Choroid plexus epithelial cell (primary cell): ENCODE results near the gene TMEM116.
"Not testable (repeated sequence)": the region's sequence is repeated elsewhere in the genome, so short reads cannot be mapped to it uniquely, and the experiment has no call there.

Source experiments
- DNase-seq: peaks from one replicate; pipeline ENCODE4 v3.0.0-alpha.2; 2010; ENCODE audit warnings: low read depth
- H3K4me3 ChIP-seq: 2 replicates; pipeline ENCODE4 v1.5.1; 2011; ENCODE audit warnings: low read depth, mild to moderate bottlenecking, control low read depth, low read length, moderate library complexity
- TF ChIP-seq, protein P1 (sequence below): conservative IDR thresholded peaks from 2 replicates; pipeline ENCODE4 v1.5.1; 2011; ENCODE audit warnings: low read depth, mild to moderate bottlenecking, control low read depth, inconsistent platforms, low read length, moderate library complexity

The TMEM116 gene

DNA sequence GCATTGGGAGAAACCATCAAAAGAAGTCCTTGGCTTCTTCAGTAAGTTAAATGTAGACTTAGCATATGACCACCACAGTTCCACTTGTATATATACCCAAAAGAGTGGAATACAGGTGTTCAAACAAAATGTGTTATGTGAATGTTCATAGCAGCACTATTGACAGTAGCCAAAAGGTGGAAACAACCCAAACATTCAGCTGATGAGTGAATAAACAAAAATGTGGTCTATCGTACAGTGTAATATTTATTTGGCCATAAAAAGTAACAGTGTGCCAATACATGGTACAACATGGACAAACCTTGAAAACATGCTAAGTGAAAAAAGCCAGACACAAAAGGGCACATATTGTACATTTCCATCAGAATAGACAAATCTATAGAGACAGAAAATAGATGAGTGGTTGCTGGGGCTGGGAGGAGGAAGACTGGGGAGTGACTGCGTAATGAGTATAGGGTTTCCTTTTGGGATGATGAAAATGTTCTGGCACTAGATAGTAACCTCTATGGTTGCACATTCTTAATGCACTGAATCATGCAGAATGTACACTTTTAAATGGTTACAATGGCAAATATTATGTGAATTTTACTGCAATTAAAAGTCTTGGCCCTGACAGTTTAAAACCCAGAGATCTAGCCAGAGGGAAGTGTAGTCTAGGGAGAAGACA lies 5.7 kb upstream of the TMEM116 start:
- TF ChIP-seq, protein P1, sequence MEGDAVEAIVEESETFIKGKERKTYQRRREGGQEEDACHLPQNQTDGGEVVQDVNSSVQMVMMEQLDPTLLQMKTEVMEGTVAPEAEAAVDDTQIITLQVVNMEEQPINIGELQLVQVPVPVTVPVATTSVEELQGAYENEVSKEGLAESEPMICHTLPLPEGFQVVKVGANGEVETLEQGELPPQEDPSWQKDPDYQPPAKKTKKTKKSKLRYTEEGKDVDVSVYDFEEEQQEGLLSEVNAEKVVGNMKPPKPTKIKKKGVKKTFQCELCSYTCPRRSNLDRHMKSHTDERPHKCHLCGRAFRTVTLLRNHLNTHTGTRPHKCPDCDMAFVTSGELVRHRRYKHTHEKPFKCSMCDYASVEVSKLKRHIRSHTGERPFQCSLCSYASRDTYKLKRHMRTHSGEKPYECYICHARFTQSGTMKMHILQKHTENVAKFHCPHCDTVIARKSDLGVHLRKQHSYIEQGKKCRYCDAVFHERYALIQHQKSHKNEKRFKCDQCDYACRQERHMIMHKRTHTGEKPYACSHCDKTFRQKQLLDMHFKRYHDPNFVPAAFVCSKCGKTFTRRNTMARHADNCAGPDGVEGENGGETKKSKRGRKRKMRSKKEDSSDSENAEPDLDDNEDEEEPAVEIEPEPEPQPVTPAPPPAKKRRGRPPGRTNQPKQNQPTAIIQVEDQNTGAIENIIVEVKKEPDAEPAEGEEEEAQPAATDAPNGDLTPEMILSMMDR: no peak
- no peak overlapping the region for H3K4me3 ChIP-seq
- peak; percentile 92 for DNase-seq

DNA sequence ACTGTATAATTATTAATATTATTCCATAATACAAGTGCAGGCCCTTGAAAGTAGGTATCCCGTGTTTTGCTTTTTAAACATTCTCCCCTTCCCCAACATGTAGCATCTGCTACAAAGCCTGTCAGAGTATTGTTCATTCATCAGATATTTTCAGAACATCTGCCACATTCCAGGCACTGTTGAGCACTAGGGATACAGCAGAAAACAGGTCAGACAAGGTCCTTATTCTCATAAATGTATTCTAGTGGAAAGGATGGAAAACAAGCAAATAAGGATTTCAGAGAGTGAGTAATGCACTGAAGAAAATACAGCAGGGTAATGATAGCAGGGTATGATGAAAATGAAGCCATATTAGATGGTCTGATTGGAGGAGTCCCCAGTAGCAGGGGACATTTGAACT lies 4.1 kb upstream of the TMEM116 start:
- DNase-seq: no peak
- H3K4me3 ChIP-seq: no peak overlapping the region
- TF ChIP-seq, protein P1: no peak

DNA sequence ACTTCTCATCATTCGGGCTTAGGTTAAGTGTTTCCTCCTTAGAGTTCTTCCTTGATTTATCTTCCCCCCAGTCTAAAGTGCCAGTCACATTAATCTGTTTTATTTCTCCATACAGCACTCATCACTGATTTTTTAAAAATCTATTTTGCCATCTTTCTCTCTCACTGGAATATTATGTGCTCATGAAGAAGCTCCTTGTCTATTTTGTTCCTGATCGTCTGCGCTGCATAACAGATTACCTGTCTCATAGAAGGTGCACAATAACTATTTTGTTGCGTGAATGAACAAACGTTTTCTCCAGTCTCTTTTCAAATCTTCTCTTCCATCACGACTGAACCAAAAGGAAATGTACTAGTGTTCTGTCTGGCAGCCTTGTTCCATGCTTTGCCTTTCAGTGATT lies 3.0 kb upstream of the TMEM116 start:
- no peak overlapping the region for H3K4me3 ChIP-seq
- DNase-seq: no peak
- TF ChIP-seq, protein P1: no peak

DNA sequence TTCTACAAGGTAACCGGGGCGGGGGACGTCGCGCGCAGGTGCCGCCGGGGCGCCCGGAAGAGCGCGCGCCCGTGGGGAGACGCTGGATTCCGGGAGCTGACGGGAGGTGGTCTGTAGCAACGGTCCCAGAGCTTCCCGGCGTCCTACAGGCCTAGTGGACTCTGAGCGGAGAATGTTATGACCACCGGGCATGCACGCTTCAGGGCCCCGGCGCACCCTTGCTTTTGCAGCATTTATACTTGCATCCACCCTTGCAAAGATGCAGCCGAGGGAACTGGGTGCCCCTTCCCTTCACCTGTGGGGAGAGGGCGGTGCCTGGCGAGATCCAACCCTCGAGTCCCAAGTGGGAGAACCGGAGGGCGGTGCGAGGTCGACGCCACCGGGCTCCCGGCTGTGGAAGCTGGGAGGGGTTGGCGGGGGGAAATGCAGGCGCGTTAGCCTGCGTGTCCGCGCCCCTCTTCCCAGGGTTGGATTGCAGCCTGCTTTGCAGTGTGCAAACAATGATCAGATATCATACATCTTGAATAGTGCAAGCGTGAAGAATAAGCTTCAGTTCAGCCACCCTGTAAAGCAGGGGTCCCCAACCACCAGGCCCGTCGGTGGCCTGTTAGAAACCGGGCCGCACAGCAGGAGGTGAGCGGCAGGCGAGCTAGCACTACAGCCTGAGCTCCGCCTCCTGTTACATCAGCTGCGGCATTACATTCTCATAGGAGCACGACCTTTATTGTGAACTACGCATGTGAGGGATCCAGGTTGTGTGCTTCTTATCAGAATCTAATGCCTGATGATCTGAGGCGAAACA lies 837 bp upstream of the TMEM116 start:
- TF ChIP-seq, protein P1: no peak
- peak overlapping the region; percentile 88 for H3K4me3 ChIP-seq

DNA sequence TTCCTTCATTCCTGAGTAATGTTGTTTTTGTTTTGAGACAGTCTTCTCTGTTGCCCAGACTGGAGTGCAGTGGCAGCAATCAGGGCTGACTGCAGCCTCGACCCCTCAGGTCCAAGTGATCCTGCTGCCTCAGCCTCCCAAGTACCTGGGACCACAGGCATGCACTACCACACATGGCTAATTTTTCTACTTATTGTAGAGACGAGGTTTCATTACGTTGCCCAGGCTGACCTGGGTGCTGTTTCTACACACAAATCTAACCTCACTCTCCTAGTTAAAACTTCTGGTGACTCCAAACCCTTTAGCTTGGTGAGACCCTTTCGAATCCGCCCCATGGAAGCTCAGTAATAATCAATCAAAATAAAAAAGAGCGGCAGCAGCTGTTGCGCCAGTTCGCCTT lies 1.3 kb downstream of the TMEM116 start:
- no peak overlapping the region for H3K4me3 ChIP-seq
- TF ChIP-seq, protein P1: no peak
- no peak for DNase-seq

More for the DNA sequence above, 837 bp upstream of the TMEM116 start:
- peak; percentile 91 for DNase-seq

DNA sequence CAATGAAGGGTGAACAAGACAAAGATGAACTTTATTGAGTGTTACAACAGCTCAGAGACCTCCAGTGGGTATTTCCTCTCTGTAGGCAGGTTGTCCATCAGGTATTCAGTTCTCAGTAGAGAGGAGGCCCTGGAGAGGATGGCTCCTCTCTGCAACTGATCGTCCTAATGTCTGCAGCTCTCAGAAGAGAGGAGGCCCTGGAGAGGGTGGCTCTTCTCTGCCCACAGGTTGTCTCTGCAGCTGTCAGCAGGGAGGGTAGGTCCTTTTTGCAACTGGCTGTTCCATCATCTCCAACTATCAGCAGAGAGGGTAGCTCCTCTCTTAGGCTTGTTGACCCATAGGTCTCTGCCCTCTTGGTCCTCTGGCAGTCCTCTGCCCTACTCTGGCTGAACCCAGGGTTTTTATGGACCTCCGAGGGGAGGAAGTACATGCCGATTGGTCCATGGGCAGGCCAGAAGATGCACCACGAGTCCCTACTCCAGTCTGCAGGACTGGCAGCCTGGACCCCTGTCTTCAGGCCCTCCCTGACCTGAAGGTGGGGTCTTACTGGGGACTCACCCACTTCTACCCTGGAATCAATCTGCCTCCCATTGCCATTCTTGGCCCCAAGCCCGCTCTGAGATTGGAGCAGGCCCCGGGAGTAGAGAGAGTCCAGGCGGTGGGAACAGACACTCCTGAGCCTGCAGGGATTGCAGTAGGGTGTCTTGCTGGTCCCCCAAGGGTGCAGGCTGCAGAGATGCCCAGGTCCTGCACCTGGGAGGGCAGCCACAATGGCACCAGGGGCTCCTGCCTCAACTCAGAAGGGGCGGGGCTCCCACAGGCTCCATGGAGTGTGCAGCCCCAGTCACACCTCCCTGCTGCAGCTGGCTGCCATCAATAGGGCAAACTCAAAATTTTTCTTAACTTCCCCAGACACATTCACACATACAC lies 2.3 kb downstream of the TMEM116 start:
- TF ChIP-seq, protein P1: no peak
- H3K4me3 ChIP-seq: no peak overlapping the region
- DNase-seq: no peak

DNA sequence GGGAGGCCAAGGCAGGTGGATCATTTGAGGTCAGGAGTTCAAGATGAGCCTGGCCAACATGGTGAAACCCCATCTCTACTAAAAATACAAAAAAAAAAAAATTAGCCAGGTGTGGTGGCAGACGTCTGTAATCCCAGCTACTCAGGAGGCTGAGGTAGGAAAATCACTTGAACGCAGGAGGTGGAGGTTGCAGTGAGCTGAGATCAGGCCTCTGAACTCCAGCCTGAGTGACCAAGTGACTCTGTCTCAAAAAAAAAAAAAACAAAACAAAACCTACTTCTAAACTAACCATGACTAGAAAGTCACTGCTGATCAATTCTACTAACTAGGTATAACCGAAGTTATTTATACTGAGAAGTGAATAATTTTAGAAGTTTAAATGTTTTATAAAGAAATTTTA lies 3.4 kb downstream of the TMEM116 start:
- H3K4me3 ChIP-seq, DNase-seq: not testable (repeated sequence)
